ENCODE data around the gene FGD6.

Gene FGD6

DNA sequence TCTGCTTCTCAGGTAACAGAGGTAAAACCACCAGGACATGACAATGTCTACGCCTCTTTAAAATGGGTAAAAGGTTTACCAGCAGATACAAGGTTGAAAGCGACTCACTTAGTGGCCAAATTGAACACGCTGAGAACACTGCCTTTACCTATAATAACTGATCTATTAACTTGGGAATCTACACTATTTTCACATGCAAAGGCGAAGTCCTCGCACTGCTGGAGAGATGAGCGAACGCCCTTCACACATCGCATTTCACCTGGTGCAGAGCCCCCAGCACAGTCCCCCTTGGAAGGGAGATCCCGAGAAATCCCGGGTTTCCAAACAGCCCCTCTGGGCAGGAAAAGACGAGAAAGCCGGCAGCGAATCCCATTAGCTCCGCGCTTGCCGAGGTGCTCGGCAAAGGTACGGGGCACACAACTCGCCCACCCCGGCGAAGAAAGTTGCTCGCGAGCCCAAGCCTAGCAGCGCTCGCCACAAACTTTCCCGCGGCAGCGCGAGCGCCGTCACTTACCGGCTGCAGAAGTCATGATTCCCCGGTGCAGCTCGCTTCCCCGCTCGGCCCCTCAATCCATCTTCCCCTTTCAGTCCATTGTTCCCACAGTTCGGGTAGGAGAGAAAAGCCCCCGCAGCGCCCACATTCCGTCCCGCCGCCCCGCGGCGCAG is 423 bp downstream of the FGD6 start:
- TF ChIP-seq CTCF (IDR thresholded peaks at IDR 0.05), result no peak
- H3K4me1 ChIP-seq, result peaks cover 8% of the 10 kb centered on the region
- peak overlapping the region; percentile 79 for H2AFZ ChIP-seq

DNA sequence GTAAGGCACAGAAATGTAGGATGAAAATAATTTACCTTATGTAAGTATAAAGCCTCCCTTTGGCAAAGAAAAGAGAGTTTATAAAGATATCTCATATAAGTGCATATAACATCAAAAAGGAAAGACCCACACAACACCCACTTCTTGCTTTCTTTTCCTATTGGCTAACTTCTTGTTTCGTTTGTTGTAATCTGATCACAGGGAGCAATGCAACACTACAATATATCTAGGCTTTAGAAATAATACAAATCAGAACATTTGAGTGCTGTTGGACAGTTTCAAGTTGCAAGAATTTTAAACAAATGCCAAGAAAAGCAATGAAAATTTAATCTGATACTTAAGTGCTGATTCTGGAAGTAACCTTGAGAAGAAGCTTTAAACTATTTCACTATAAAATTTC is 1.3 kb downstream of the FGD6 start:
- H3K36me3 ChIP-seq (ENCODE audit: control insufficient read depth, insufficient read depth, low read length), result no peaks in the 10 kb centered on the region
- no peak overlapping the region for H3K27ac ChIP-seq
- TF ChIP-seq CTCF (IDR thresholded peaks at IDR 0.05), result no peak
- no peak overlapping the region for H3K9ac ChIP-seq
- H3K9me3 ChIP-seq (ENCODE audit: control insufficient read depth, low read length), result no peaks in the 10 kb centered on the region
- H3K4me2 ChIP-seq (ENCODE audit: low read length), result peak overlapping the region; percentile 84
- peaks cover 8% of the 10 kb centered on the region for H3K4me1 ChIP-seq
- no peaks in the 10 kb centered on the region for H3K27me3 ChIP-seq (ENCODE audit: control insufficient read depth, insufficient read depth, low read length)
- H3K79me2 ChIP-seq, result peaks cover 15% of the 10 kb centered on the region
- peak overlapping the region; percentile 88 for H3K4me3 ChIP-seq (ENCODE audit: low read depth, low read length)
- H2AFZ ChIP-seq, result peak overlapping the region; percentile 6

More for the DNA sequence above, 423 bp downstream of the FGD6 start:
- Histone ChIP-seq H3K36me3 (ENCODE audit: control insufficient read depth, insufficient read depth, low read length) (no peaks in the 10 kb centered on the region), H3K4me3 (ENCODE audit: low read depth, low read length) (peak overlapping the region; percentile 88), H3K9me3 (ENCODE audit: control insufficient read depth, low read length) (no peaks in the 10 kb centered on the region), H3K9ac (no peak overlapping the region), H3K27ac (peak overlapping the region; percentile 92), H3K79me2 (peaks cover 19% of the 10 kb centered on the region), H3K4me2 (ENCODE audit: low read length) (peak overlapping the region; percentile 84), H3K27me3 (ENCODE audit: control insufficient read depth, insufficient read depth, low read length) (no peaks in the 10 kb centered on the region)

GRCh38 chr12:95214466-95214865 is 2.8 kb downstream of the FGD6 start:
- Histone ChIP-seq H3K4me3 (ENCODE audit: low read depth, low read length) (no peak overlapping the region), H3K4me2 (ENCODE audit: low read length) (no peak overlapping the region), H2AFZ (no peak overlapping the region), H3K36me3 (ENCODE audit: control insufficient read depth, insufficient read depth, low read length) (no peaks in the 10 kb centered on the region), H3K27me3 (ENCODE audit: control insufficient read depth, insufficient read depth, low read length) (no peaks in the 10 kb centered on the region), H3K79me2 (peaks cover 3% of the 10 kb centered on the region), H3K9me3 (ENCODE audit: control insufficient read depth, low read length) (no peaks in the 10 kb centered on the region), H3K27ac (no peak overlapping the region), H3K9ac (no peak overlapping the region), H3K4me1 (peaks cover 8% of the 10 kb centered on the region)
- TF ChIP-seq CTCF (IDR thresholded peaks at IDR 0.05), result no peak

- TF ChIP-seq CTCF (IDR thresholded peaks at IDR 0.05), result no peak
- Histone ChIP-seq H3K4me3 (ENCODE audit: low read depth, low read length) (no peak overlapping the region), H2AFZ (no peak overlapping the region)
These were observed 3.3 kb downstream of the FGD6 start for GRCh38 chr12:95213928-95214327.

DNA sequence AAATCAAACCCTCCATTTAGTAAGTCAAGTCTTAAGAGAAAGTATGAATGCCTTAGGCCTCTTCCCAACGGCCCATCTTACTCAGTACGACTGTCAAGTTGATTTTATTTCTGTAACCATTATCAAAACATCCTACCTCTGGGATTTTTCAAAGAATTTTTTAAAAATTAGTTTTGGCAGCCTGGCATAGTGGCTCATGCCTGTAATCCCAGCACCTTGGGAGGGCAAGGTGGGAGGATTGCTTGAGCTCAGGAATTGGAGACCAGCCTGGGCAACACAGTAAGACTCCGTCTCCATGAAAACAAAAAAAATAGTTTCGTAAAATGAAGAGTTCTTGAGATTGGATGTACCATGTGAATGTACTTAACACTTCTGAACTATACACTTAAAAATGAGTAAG is 4.1 kb downstream of the FGD6 start:
- H3K4me3 ChIP-seq (ENCODE audit: low read depth, low read length), result no peak overlapping the region
- no peaks in the 10 kb centered on the region for H3K9me3 ChIP-seq (ENCODE audit: control insufficient read depth, low read length)
- no peak for TF ChIP-seq CTCF (IDR thresholded peaks at IDR 0.05)
- H3K9ac ChIP-seq, result no peak overlapping the region
- no peaks in the 10 kb centered on the region for H3K36me3 ChIP-seq (ENCODE audit: control insufficient read depth, insufficient read depth, low read length)
- H3K79me2 ChIP-seq, result no peaks in the 10 kb centered on the region
- no peak overlapping the region for H3K27ac ChIP-seq
- no peaks in the 10 kb centered on the region for H3K27me3 ChIP-seq (ENCODE audit: control insufficient read depth, insufficient read depth, low read length)
- H3K4me1 ChIP-seq, result peaks cover 8% of the 10 kb centered on the region
- H2AFZ ChIP-seq, result no peak overlapping the region
- H3K4me2 ChIP-seq (ENCODE audit: low read length), result no peak overlapping the region

More at GRCh38 chr12:95213928-95214327, 3.3 kb downstream of the FGD6 start:
- no peak overlapping the region for H3K9ac ChIP-seq
- H3K27ac ChIP-seq, result no peak overlapping the region
- no peak overlapping the region for H3K4me2 ChIP-seq (ENCODE audit: low read length)
- no peaks in the 10 kb centered on the region for H3K9me3 ChIP-seq (ENCODE audit: control insufficient read depth, low read length)
- no peaks in the 10 kb centered on the region for H3K36me3 ChIP-seq (ENCODE audit: control insufficient read depth, insufficient read depth, low read length)
- H3K79me2 ChIP-seq, result peaks cover 3% of the 10 kb centered on the region
- no peaks in the 10 kb centered on the region for H3K27me3 ChIP-seq (ENCODE audit: control insufficient read depth, insufficient read depth, low read length)
- H3K4me1 ChIP-seq, result peaks cover 8% of the 10 kb centered on the region

Measured in parathyroid adenoma (tissue), 2 donors.